CD14-positive monocyte (primary cell): ENCODE results near the gene MIPEP. TPM values are rescaled to one million over a fixed set of nuclear protein-coding genes. Genes with fewer than 3 reads are reported as not detected.

ENCODE experiments used
- DNase-seq, 3 donors: peaks; one replicate each; pipeline ENCODE4 v3.0.0-alpha.2; 2011 to 2022
- H2AFZ ChIP-seq: 2 replicates; pipeline ENCODE4 v1.6.0; 2012; ENCODE audit warnings: mild to moderate bottlenecking, low read depth, low read length, inconsistent platforms; ENCODE audit not compliant: insufficient read depth, poor library complexity, severe bottlenecking
- H3K27ac ChIP-seq, 2 donors: 1 replicate in 1 of 2; 2 replicates in 1 of 2; pipeline ENCODE4 v1.5.1; 2012 to 2013; ENCODE audit warnings: low read length in 2 of 2, control low read depth in 1 of 2, inconsistent platforms in 1 of 2, low read depth in 1 of 2, mild to moderate bottlenecking in 1 of 2
- H3K27me3 ChIP-seq, 2 donors: one replicate each; pipeline versions ENCODE4 v1.6.0 to v1.6.1; 2011 to 2013; ENCODE audit warnings: low read length in 2 of 2; ENCODE audit not compliant: control insufficient read depth in 2 of 2, insufficient read depth in 2 of 2
- H3K36me3 ChIP-seq, 2 donors: replicated peaks in 1 of 2; 1 replicate in 1 of 2; 2 replicates in 1 of 2; pipeline versions ENCODE4 v1.5.1 to v1.6.1; 2012 to 2013; ENCODE audit warnings: low read length in 2 of 2, control low read depth in 1 of 2, inconsistent platforms in 1 of 2, mild to moderate bottlenecking in 1 of 2; ENCODE audit not compliant: insufficient read depth in 2 of 2, control insufficient read depth in 1 of 2
- H3K4me1 ChIP-seq, 2 donors: 1 replicate in 1 of 2; 2 replicates in 1 of 2; pipeline versions ENCODE4 v1.5.1 to v1.6.1; 2012 to 2013; ENCODE audit warnings: low read length in 2 of 2, control low read depth in 1 of 2, inconsistent platforms in 1 of 2, mild to moderate bottlenecking in 1 of 2, moderate library complexity in 1 of 2; ENCODE audit not compliant: insufficient read depth in 2 of 2, control insufficient read depth in 1 of 2
- H3K4me2 ChIP-seq: replicated peaks from 2 replicates; pipeline ENCODE3; 2012; ENCODE audit warnings: low read length, moderate library complexity, mild to moderate bottlenecking; ENCODE audit not compliant: poor library complexity, severe bottlenecking; ENCODE audit errors: extremely low read depth
- H3K4me3 ChIP-seq, 3 experiments: fragments of 200-600 bp in 1 of 3; sonication (generic) in 1 of 3; replicated peaks in 1 of 3; 1 replicate in 2 of 3; 2 replicates in 1 of 3; pipeline ENCODE4 v1.5.1; 2011 to 2013; ENCODE audit warnings: low read length in 3 of 3, mild to moderate bottlenecking in 3 of 3, control low read depth in 2 of 3, low read depth in 2 of 3, inconsistent platforms in 1 of 3, moderate library complexity in 1 of 3
- H3K79me2 ChIP-seq: 2 replicates; pipeline ENCODE4 v1.6.0; 2012; ENCODE audit warnings: mild to moderate bottlenecking, control low read depth, inconsistent platforms, low read length, moderate library complexity; ENCODE audit not compliant: insufficient read depth
- H3K9ac ChIP-seq: 2 replicates; pipeline ENCODE4 v1.6.0; 2017; ENCODE audit warnings: low read length, mild to moderate bottlenecking; ENCODE audit not compliant: insufficient read depth, poor library complexity, severe bottlenecking
- H3K9me3 ChIP-seq, 2 donors: replicated peaks in 1 of 2; 1 replicate in 1 of 2; 2 replicates in 1 of 2; pipeline versions ENCODE4 v1.5.1 to v1.6.1; 2012 to 2013; ENCODE audit warnings: low read length in 2 of 2, control low read depth in 1 of 2; ENCODE audit not compliant: control insufficient read depth in 1 of 2, insufficient read depth in 1 of 2
- H4K20me1 ChIP-seq: 2 replicates; pipeline ENCODE4 v1.6.0; 2012; ENCODE audit warnings: mild to moderate bottlenecking, low read length, control low read depth, moderate library complexity; ENCODE audit not compliant: insufficient read depth
- H3K27ac Mint-ChIP-seq, 7 donors: one replicate each; pipeline ENCODE4 v1.8.0; 2020; ENCODE audit warnings: mild to moderate bottlenecking in 7 of 7, mixed read lengths in 7 of 7, moderate library complexity in 6 of 7, inconsistent platforms in 2 of 7
- H3K27me3 Mint-ChIP-seq, 3 donors: one replicate each; pipeline ENCODE4 v1.8.0; 2021 to 2022; ENCODE audit warnings: low read depth in 3 of 3, mild to moderate bottlenecking in 3 of 3, mixed read lengths in 3 of 3, moderate library complexity in 3 of 3, inconsistent platforms in 1 of 3
- H3K36me3 Mint-ChIP-seq, 2 donors: one replicate each; pipeline ENCODE4 v1.8.0; 2020; ENCODE audit warnings: mixed read lengths in 2 of 2, inconsistent platforms in 1 of 2, mild to moderate bottlenecking in 1 of 2
- H3K4me1 Mint-ChIP-seq: one replicate; pipeline ENCODE4 v1.8.0; 2020; ENCODE audit warnings: mild to moderate bottlenecking, mixed read lengths
- H3K4me3 Mint-ChIP-seq, 2 donors: one replicate each; pipeline ENCODE4 v1.8.0; 2020; ENCODE audit warnings: mild to moderate bottlenecking in 2 of 2, mixed read lengths in 2 of 2, moderate library complexity in 1 of 2
- H3K9me3 Mint-ChIP-seq, 7 donors: one replicate each; pipeline ENCODE4 v1.8.0; 2020 to 2022; ENCODE audit warnings: mixed read lengths in 7 of 7, mild to moderate bottlenecking in 6 of 7, moderate library complexity in 6 of 7, inconsistent platforms in 2 of 7
- WGBS: methylation state at CpG from one replicate; pipeline ENCODE4 v1.1.5; 2013; ENCODE audit warnings: missing lambda C conversion rate; ENCODE audit not compliant: insufficient coverage; 5-methylcytosine and 5-hydroxymethylcytosine counted together
- intact Hi-C, 2 donors: fragments of 100-400 bp; cut with micrococcal nuclease; formaldehyde crosslinking; loops; one replicate each; pipeline versions ENCODE4 v1.15.0 to v1.15.1; 2023
- polyA plus RNA-seq, 3 donors: library from polyadenylated mRNA; depleted of rRNA in 1 of 3; unstranded in 2 of 3; stranded (reverse) in 1 of 3; fragments of 300-500 nt in 2 of 3; fragments of >200 nt in 1 of 3; fragmentation: Illumina TruSeq in 2 of 3; gene quantifications; 1 replicate in 2 of 3; 2 replicates in 1 of 3; pipeline ENCODE4 v1.2.3, GENCODE V29; 2012 to 2021
- TF ChIP-seq, protein P1 (sequence below): fragments of 200-600 bp; IDR thresholded peaks from one replicate; pipeline ENCODE4 v1.8.0; 2022; ENCODE audit warnings: antibody characterized with exemption, mild to moderate bottlenecking

MIPEP gene
- polyA plus RNA-seq, 3 donors = 1.2 to 9.9 (median 7.7) TPM

DNA sequence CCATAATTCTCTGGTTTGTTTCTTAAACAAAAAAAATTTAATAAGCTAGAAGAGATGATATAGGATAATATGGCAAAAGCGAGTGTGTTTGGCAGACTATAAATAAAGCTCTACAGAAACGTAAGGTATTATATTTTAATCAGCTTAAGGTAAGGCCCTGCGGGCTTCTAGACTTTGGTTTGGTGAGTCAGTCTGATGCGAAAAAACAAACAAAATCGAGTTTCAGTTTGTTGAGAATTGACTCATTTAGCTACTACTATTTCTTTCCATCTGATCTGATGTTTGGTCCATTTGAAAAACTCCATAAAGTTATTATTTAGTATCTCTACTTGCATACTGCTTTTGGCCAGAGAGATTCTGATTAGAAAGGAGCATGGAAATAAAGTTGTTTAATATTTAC, 138.0 kb downstream of the MIPEP start:
- H3K27ac Mint-ChIP-seq = no peak overlapping the region
- intact Hi-C loops = no loop called here

DNA sequence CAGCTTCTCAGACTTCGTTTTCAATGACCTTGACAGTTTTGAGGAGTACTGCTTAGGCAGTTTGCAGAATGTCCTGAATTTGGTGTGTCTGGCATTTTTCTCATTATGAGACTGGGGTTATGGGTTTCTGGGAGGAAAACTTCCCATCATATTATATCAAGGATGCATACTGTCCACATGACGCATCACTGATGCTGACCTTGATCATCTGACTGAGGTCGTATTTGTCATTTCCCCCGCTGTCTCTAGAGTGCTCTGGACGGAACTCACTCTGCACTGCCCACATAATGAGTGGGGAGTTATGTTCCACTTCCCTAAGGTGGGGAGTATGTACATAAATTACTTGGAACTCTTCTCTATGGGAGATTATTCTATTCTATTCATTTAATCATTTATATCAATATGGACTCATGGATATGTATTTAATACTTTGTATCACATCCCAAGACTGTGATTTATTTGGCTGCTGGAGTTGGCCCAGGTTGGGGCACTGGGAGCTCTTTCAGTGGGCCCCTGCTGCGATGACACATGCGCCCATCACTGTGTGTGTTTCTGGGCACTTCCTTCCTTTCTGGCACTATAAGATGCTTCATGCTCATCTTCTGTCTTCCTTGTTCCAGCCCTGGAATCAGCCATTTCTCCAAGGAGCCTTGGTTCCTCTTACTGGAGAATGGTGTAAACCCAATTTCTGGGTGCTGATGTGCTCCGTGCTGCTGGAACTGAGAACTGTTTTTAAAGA, 138.6 kb downstream of the MIPEP start:
- intact Hi-C loops = no loop called here
- no peak overlapping the region for H3K4me3 Mint-ChIP-seq
- H3K27ac Mint-ChIP-seq = peak overlapping the region in 1 of 7 donors; percentile 31

More for the DNA sequence above, 138.0 kb downstream of the MIPEP start:
- no peak overlapping the region for H3K27ac ChIP-seq
- no peaks in the 10 kb centered on the region for H4K20me1 ChIP-seq
- no peak for DNase-seq
- no peak overlapping the region for H3K9ac ChIP-seq
- no peaks in the 10 kb centered on the region for H3K9me3 ChIP-seq
- H3K27me3 ChIP-seq = no peaks in the 10 kb centered on the region
- Mint-ChIP-seq H3K4me1 (no peaks in the 10 kb centered on the region), H3K27me3 (peaks cover 0 to 3% (median 0%) of the 10 kb centered on the region in 3 donors), H3K4me3 (no peak overlapping the region), H3K36me3 (peaks cover 2 to 12% of the 10 kb centered on the region in 2 donors), H3K9me3 (no peaks in the 10 kb centered on the region)
- TF ChIP-seq, protein P1, sequence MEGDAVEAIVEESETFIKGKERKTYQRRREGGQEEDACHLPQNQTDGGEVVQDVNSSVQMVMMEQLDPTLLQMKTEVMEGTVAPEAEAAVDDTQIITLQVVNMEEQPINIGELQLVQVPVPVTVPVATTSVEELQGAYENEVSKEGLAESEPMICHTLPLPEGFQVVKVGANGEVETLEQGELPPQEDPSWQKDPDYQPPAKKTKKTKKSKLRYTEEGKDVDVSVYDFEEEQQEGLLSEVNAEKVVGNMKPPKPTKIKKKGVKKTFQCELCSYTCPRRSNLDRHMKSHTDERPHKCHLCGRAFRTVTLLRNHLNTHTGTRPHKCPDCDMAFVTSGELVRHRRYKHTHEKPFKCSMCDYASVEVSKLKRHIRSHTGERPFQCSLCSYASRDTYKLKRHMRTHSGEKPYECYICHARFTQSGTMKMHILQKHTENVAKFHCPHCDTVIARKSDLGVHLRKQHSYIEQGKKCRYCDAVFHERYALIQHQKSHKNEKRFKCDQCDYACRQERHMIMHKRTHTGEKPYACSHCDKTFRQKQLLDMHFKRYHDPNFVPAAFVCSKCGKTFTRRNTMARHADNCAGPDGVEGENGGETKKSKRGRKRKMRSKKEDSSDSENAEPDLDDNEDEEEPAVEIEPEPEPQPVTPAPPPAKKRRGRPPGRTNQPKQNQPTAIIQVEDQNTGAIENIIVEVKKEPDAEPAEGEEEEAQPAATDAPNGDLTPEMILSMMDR = no peak
- no peak overlapping the region for H3K4me2 ChIP-seq
- H3K36me3 ChIP-seq = no peaks in the 10 kb centered on the region
- no peak overlapping the region for H2AFZ ChIP-seq
- H3K79me2 ChIP-seq = no peaks in the 10 kb centered on the region
- 100% methylated on average over 2 of the region's 5 CpGs for WGBS
- H3K4me3 ChIP-seq = no peak overlapping the region
- H3K4me1 ChIP-seq = no peaks in the 10 kb centered on the region

More for the DNA sequence above, 138.6 kb downstream of the MIPEP start:
- peaks cover 2 to 12% of the 10 kb centered on the region in 2 donors for H3K36me3 Mint-ChIP-seq
- Histone ChIP-seq H3K4me3 (no peak overlapping the region), H3K27ac (no peak overlapping the region), H3K4me2 (no peak overlapping the region), H4K20me1 (no peaks in the 10 kb centered on the region), H3K79me2 (no peaks in the 10 kb centered on the region), H3K36me3 (no peaks in the 10 kb centered on the region), H3K9ac (no peak overlapping the region), H3K9me3 (no peaks in the 10 kb centered on the region), H3K4me1 (no peaks in the 10 kb centered on the region), H3K27me3 (no peaks in the 10 kb centered on the region), H2AFZ (no peak overlapping the region)
- H3K4me1 Mint-ChIP-seq = no peaks in the 10 kb centered on the region
- TF ChIP-seq, protein P1 = no peak
- DNase-seq = no peak
- H3K9me3 Mint-ChIP-seq = no peaks in the 10 kb centered on the region
- 69% methylated on average over 2 of the region's 8 CpGs for WGBS
- peaks cover 0 to 3% (median 1%) of the 10 kb centered on the region in 3 donors for H3K27me3 Mint-ChIP-seq
